ENCODE data around the gene CDH12.

DNA sequence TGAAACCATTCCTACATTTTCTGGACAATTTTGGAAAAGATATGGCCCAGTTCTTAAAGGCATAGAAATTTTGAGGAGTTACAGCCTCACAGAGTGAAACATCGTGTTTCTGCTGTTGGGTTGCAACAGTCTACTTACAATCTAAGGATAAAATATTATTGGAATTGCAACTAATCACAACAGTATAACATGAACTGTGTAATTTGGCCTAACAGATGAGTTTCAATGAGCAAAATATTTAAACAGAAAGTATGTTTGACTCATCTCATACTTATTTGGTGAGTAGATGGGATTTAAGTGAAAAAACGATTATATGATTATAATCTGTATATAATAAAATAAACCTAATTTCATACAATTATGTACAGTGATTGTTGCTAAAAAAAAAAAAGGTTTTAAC lies 1061.8 kb downstream of the CDH12 start:
- TF ChIP-seq, protein P1, sequence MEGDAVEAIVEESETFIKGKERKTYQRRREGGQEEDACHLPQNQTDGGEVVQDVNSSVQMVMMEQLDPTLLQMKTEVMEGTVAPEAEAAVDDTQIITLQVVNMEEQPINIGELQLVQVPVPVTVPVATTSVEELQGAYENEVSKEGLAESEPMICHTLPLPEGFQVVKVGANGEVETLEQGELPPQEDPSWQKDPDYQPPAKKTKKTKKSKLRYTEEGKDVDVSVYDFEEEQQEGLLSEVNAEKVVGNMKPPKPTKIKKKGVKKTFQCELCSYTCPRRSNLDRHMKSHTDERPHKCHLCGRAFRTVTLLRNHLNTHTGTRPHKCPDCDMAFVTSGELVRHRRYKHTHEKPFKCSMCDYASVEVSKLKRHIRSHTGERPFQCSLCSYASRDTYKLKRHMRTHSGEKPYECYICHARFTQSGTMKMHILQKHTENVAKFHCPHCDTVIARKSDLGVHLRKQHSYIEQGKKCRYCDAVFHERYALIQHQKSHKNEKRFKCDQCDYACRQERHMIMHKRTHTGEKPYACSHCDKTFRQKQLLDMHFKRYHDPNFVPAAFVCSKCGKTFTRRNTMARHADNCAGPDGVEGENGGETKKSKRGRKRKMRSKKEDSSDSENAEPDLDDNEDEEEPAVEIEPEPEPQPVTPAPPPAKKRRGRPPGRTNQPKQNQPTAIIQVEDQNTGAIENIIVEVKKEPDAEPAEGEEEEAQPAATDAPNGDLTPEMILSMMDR (IDR thresholded peaks at IDR 0.05) = no peak
- TF ChIP-seq POLR2AphosphoS5 (IDR thresholded peaks at IDR 0.05) = no peak
